Activated CD4-positive, CD25-positive, alpha-beta regulatory T cell (primary cell): ENCODE data around the gene TMC1.

Experiments
- DNase-seq, 4 experiments: peaks; one replicate each; lab custom pipeline; 2025; lab: John Stamatoyannopoulos, UW

Gene TMC1

GRCh38 chr9:72871685-72872084 is 350.3 kb downstream of the TMC1 start:
- DNase-seq: no peak

DNA sequence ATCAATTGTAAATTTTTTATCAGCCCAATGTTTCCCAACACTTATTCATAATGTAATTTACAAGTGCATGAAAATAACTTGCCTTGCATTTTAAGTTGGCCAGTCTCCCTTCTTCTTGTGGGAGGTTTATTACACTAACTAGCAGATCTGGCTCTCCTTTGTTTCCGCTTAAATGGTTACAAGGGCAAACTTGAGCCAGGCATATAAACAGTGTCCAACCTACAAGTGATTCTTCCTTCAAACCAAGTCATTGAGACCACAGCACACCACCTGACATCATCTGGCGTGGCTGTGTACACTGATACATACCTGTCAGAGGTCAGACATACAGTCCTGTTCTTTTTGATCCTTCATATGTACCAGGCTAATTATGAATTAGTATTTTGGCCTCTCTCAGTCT is 351.3 kb downstream of the TMC1 start:
- no peak for DNase-seq

GRCh38 chr9:72873456-72873855 is 352.0 kb downstream of the TMC1 start:
- DNase-seq: no peak

DNA sequence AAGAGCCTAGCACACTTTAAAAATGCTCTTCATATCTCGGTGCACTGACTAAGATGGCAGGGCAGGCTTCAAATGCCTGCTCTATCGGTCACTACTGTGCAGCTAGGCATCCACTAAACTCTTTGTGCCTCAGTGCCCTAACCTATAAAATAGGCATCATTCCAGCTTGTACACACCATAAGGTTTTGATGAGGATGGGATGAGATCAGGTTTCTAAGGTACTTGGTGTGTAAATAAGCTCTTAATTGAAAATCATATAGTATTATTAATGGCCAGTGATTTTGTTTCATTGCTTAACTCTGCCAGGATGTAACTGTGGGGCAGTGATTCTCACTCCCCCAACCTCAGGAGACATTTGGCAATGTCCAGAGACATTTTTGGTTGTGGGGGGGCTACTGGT is 352.9 kb downstream of the TMC1 start:
- DNase-seq: no peak

DNA sequence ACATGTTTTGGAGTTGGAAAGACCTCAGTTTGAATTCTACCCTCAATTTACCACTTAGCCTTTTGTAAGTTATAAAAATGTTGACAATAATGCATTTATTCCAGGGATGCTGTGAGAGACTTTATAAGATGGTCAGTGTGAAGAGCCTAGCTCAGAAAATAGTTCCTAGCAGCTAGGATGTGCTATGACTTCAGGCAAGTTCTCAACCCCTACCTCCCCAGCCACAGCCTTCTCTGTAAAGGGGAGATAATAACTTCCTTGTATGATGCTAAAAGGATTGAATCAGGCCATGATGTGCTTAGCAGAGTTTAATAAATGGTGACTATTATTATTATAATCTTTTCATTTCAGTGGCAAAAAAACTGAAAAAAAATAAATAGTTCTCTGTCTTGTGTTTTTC is 353.8 kb downstream of the TMC1 start:
- DNase-seq: no peak

- DNase-seq: no peak
Measured at GRCh38 chr9:72880821-72881220, 359.4 kb downstream of the TMC1 start.

GRCh38 chr9:72882117-72882775 is 360.8 kb downstream of the TMC1 start:
- DNase-seq: no peak

DNA sequence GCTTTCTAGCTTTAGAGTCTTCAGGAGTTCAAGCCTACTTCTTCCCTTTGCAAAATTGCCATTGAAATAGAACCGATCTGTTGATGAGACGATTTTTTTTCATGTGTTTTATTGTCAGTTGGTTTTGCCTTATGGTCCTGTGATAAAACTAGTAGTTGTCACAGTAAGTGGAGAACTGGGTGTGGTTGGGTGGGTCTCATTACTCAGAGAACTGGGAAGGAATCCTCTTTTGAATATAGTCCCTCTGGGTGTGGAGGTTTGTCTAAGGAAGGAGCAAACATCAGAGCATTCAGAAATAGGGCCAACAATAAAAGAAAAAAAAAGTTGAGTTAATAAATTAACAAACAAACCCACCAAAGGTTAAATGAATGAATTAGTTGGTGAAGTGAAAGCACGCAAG is 362.5 kb downstream of the TMC1 start:
- DNase-seq: no peak

GRCh38 chr9:72884508-72884907 is 363.1 kb downstream of the TMC1 start:
- DNase-seq: no peak
